GM19238 (cell line): ENCODE data around the gene TMOD4.
A peak's percentile ranks its signal among the peaks of the same experiment; 100 is the strongest.
"Not testable (repeated sequence)": the region's sequence is repeated elsewhere in the genome, so short reads cannot be mapped to it uniquely, and the experiment has no call there.

Experiments
- DNase-seq: peaks from one replicate; pipeline ENCODE4 v3.0.0; 2011; ENCODE audit warnings: low spot score; ENCODE audit not compliant: insufficient read length

TMOD4 gene

DNA sequence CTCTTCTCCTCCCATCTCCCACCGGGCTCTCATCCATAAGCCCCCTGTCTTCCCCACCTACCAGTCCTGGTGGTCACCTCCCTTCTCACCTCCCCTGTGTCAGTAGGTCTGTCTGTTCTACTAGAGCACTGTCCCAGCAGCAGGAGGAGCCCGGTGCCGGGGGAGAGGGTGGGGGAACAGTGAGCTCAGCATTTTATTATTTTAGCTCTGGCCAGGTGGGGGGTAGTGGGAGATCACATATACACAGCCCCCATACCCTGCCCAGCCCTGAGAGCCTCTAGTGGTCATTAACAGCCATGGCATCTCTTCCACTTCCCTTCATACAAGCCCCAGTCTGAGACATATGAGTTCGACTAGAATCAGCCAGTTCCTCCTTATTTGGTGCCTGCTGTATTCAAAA lies at the start of gene TMOD4:
TMOD4 (minus strand) TSS at position 119 of the 400 bp plus-strand sequence. CDS start 1,106 bp downstream, outside the sequence.
- no peak for DNase-seq

DNA sequence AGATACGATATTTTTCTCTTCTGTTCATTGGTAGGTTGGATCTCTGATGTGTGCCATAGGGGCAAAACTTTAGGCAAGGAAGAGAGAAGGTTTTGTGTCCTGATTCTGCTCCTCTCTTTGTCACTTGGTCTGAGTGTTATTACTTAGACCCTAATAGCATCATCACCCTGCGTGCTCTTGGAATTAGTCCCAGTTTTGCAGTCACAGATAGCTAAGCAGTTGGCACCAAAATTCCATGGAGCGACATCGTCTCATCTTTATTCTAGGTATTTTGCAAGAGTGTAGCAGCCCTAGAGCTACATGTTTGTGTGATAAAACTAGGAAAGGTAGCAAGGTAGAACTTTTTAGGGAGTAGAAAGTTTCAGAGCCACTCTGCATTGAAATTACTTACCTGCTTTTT lies 46.3 kb upstream of the TMOD4 start:
- no peak for DNase-seq

DNA sequence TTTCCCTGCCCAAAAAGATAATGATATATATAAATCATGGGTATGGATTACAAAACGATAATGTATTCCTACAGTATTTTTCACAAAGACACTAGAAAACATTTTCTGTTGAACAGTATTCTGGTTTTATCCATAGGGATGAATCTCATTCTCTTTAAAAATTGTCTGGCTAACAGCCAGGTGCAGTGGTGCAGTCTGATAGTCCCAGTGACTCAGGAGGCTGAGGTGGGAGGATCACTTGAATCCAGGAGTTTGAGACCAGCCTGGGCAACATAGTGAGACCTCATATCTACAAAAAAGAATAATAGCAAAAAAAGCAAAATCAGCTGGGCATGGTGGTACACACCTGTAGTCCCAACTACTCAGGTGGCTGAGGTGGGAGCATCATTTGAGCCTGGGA lies 45.8 kb upstream of the TMOD4 start:
- DNase-seq = no peak

DNA sequence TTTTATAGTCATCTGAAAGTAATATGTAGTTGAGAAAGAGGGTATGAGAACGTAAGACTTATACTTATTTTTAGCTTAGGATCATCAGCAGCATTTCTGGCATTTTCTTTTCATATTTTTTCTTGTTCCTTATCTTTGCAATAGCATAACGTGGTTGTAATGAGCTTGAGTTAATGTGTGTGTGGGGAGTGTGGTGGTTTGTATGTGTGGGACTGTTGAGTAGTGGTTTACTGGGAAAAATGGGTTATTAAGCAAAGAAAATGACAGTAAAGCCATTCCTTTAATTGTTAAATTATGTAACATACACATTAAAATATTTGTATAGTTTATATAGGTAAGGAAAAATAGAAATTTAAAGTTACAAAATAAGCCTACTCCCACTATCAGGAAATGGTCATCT lies 37.8 kb upstream of the TMOD4 start:
- DNase-seq = no peak

DNA sequence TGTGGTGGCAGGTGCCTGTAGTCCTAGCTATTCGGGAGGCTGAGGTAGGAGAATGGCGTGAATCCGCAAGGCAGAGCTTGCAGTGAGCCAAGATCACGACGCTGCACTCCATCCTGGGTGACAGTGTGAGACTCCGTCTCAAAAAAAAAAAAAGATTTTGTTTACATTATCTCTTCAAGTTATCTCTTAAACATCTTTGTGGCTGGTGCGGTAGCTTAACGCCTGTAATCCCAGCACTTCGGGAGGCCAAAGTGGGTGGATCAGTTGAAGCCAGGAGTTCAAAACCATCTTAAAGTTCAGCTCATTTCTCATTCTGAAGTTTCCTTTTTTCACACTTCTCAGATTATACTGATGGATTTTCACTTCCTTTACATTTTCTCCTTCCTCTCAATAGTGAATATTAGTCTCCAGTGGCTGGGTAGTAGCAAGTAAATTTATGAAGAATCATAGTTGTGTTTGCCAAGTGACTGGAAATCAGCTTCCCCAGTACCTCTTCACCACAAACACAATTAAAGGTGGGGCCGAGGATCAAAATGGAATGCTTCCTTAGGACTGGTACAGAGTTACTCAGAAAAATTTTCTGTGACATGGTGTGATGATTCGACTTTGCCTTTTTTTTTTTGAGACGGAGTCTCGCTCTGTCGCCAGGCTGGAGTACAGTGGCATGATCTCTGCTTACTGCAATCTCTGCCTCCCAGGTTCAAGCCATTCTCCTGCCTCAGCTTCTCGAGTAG lies 36.4 kb upstream of the TMOD4 start:
- no peak for DNase-seq

DNA sequence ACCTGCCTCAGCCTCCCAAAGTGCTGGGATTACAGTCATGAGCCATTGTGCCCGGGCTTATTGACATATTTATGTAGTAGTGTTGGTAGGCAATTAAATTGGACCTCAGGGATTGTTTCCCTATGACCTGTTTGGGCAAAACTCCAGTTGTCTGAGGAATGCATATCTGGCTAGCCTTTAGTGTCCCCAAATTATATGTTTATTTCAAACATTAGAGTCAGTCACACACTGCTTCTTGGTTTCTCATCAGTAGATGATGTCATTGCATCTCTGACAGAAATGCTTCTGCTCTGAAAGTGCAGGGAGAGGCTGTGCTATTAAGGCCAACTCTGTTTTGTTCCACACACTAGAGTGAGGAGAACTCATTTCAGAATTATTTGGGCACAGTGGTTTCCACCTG lies 35.0 kb upstream of the TMOD4 start:
- no peak for DNase-seq

DNA sequence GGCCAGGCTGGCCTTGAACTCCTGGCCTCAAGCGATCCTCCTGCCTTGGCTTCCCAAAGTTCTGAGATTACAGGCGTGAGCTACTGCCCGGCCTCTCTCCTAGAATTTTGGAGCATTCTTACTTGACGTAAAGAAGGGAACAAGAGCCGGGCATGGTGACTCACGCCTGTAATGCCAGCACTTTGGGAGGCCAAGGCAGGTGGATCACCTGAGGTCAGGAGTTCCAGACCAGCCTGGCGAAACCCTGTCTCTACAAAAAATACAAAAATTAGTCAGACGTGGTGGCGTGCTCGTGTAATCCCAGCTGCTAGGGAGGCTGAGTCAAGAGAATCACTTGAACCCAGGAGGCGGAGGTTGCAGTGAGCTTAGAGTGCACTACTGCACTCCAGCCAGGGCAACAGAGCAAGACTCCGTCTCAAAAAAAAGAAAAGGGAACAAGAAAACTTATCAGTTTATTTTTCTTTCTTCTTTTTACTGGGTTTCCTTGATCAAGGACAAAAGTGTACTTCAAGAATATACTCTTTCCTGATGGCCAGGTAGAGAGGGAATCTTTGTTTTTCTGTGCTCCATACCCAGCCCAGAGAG lies 29.7 kb upstream of the TMOD4 start:
- not testable (repeated sequence) for DNase-seq

DNA sequence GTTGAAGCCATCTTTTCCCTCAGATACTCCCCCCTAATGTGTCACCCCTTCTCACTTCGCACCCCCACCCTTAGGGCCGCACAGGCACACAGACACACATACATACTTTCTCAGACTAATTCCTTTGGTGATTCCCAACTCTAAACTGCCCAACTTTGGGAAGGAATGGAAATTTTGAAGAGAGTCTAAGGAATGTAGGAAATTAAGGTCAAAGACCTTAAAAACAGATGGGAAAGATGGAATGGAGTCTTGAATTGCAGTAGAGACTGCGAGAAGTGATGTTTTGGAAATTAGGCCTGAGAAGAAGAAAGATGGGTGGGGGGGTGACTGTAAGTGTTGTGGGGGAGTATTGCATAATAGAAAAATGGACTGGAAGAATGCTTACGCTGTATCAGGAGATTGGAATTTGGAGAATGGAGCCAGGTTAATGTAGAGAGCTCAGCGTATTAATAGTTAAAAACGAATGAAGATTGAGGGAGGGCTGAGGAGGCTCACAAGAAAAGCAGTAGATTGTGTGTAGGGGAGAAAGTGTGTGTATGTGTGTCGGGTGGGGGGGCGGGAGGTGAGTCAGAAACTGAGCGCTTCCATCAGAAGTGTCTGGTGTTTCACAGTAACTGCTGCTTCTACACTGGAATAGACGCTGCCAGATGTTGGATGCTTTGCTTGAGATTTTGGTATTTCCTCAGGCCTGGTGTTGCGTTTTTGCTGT lies 24.2 kb upstream of the TMOD4 start:
- no peak for DNase-seq

DNA sequence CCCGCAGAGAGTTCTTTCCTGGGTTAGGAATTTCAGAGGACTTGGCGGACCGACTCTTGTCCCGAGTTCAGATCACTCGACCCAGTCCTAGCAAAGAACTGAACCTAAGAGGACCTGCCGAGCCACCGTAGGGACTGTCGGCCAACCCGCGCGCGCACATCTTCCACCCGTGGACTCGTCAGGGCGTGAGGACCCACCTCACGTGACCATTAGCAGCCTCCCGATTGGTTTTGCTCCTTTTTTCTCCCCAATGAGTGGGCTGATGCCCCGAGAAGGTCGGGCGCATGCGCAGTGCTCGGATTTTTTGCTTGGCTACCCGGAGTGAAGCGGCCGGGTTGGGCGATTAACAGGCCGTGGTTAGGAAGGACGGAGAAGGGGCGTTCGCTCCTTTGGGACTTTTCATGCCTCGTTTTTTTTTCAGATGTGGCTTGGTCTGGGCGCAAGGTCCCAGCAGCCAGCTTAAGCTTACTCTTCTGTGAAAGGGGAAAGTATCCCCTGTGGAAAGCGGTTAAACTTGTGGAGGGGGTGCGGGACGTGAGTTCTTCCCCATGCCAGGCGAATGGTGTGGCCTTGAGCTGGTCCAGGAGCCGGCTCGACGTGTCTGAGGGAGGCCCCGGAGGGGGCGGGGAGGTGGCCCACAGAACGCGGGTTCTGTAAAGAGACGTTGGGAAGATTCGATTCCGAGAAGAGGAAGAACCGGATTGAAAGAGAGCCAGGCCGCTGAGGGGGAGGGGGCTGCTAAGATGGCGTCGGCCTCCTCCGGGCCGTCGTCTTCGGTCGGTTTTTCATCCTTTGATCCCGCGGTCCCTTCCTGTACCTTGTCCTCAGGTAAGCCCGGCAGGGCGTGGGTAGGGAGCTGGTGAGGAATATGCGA lies 22.7 kb upstream of the TMOD4 start, which contains the start of gene PIP5K1A:
PIP5K1A (plus strand) TSS at position 299 of the 874 bp plus-strand sequence; CDS start at position 744, 445 bp downstream.
- DNase-seq = peak; percentile 98

DNA sequence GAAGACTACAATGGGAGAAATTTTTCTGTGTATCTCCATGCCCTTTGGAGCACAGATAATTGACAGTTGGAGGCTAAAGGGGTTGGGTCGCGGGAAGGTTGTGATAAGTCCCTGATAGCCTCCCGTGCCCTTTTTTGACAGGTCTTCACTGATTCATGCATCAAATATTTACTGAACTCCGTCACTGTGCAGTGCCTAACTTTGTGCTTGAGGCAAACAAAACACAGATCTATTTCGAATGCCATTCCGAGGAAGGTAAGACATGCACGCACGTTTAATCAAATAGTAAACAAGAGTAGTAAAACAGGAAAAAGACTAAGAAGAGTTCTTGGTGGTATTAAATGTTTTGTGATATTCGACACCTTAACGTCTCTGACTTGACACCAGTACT lies 22.1 kb upstream of the TMOD4 start:
- no peak for DNase-seq

DNA sequence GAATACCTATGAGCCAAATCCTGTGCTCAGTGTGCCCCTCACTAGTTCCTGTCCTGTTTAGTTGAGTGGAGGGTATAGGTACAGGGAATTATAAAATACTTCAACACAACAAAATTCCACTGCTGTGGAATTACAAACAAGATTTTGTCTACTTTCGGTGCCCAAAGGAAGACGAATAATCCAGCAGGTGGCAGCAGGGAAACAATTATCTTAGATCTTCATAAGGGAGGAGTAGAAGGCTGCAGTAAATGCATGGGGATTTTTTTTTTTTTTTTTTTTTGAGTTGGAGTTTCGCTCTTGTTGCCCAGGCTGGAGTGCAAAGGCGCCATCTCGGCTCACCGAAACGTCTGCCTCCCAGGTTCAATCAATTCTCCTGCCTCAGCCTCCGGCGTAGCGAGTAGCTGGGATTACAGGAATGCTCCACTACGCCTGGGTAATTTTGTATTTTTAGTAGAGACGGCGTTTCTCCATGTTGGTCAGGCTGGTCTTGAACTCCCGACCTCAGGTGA lies 20.6 kb upstream of the TMOD4 start:
- no peak for DNase-seq

DNA sequence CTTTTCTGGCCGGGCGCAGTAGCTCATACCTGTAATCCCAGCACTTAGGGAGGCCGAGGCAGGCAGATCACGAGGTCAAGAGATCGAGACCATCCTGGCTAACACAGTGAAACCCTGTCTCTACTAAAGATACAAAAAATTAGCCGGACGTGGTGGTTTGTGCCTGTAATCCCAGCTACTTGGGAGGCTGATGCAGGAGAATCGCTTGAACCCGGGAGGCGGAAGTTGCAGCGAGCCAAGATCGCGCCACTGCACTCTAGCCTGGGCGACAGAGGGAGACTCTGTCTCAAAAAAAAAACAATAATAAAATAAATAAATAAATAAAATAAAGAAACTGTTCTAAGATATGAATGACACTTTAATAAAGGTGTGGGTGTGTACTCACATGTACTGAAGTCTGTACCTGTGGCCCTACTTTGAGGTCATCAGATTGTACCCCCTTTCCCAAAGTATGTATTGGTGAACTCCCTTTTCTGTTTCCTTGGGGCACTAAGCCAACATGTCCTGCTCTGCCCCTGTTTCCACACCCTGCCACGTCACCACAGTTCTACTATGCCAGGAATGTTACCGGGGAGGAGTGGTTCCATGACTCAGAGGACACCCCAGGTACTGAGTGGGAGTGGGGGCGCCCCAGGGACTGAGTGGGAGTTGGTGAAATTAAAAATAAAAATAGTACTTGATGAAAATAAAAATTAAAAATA lies 19.3 kb upstream of the TMOD4 start:
- DNase-seq = not testable (repeated sequence)

DNA sequence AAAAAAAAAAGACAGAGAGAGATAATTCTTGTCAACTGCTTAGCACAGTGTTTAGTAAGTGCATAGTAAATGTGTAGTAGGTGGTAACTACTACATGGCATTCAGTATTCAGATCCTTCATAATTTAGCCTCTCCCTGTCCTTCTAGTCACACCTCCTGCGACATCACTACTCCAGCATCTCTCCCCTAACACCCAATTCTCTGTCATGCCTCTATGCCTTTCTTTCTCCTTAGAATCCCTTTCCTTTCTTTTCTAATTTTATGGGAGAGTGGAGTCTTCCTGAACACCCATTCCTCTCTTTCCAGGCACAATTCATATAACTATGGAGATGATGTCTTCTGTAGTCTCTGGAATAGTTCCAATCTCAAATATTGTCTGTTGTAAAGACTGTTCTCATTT lies 18.1 kb upstream of the TMOD4 start:
- no peak for DNase-seq

DNA sequence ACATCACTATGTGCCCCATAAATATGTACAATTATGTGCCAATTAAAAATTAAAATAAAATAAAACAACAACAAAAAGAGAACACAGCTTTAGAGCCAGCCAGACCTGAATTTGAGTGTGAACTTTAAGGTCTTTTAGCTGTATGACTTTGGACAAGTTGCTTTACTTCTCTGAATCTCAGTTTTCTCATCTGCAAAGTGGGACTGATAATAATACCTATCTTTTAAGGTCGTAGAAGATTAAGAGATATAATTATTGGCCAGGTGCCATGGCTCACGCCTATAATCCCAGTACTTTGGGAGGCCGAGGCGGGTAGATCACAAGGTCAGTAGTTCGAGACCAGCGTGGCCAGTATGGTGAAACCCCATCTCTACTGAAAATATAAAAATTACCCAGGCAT lies 17.5 kb upstream of the TMOD4 start:
- no peak for DNase-seq

DNA sequence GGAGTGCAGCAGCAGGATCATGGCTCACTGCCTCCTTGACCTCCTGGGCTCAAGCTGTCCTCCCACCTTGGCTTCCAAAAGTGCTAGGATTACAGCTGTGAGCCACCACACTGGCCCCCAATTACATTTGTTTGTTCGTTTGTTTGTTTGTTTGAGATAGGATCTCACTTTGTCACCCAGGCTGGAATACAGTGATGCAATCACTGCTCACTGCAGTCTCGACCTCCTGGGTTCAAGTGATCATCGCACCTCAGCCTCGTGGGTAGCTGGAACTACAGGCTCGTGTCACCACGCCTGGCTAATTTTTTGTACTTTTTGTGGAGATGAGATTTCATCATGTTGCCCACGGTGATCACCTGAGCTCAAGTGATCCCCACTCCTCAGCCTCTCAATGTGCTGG lies 16.3 kb upstream of the TMOD4 start:
- DNase-seq = no peak

DNA sequence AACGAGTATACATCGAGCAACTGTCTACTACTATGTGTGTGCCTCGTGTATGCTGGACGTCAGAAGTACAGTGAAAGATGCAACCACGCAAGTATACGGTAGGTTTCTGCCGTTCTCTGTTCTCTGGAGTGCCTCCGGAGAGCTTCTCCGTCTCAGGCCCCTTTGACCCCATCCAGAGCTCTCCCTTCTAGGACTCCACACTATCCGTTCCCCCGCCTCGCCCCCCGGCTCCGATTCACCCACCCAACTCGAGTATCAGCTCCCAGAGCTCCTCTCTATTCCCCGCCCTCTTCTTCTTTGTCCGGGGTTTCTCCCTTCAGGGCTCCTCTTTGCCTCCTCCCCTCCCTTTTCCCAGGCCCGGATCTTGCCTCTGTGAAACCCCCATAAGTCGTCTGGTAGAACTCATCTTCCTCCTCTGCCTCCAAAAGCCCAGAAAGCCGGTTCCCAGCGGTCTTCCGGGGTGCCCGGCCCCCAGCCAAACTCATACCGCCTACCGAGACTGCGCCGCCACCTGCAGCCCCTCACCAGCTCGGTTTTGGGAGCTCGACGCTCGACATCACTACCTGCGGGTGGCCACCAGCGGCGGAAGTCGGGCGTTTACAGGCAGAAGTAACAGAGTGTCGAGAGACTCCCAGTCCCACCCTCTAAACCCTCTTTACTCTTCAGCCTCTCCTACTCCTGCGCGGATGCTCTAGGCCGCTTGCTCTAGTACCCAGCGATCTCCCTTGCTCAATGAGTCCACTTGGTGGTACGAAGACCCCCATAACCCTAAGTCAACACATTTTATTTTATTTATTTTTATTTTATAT lies 14.1 kb upstream of the TMOD4 start, which contains the start of gene VPS72:
VPS72 (minus strand) TSS at position 561 of the 809 bp plus-strand sequence; CDS start at position 485, 76 bp downstream.
- DNase-seq = peak; percentile 90

DNA sequence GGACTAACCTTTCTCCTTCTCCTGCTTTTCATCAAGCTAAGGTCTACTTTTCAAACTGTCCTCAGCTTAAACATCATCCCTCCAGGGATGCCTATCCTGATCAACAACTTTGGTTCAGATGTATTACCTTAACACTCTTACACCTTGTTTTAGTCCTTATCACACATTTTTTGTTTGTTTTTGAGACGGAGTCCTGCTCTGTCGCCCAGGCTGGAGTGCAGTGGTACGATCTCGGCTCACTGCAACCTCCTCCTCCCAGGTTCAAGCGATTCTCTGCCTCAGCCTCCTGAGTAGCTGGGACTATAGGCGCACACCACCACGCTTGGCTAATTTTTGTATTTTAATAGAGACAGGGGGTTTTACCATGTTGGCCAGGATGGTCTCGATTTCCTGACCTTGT lies 12.9 kb upstream of the TMOD4 start:
- not testable (repeated sequence) for DNase-seq

DNA sequence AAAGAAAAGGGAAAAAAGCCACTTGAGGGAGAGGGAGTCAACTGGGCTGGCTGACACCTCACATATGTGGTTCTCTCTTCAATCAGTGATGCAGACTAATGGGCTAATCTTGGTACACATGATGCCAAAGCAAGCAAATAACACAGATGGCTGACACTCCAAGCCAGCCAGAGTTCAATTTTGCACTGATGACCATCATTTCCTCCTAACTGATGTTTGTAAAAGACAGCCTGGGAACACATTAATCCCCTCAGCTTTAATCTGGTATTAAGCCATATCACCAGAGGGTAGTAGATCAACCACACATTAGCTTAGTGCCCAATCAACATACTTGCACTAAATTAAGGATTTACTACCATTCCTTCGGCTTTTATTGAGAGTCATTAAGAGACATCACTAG lies 11.4 kb upstream of the TMOD4 start:
- no peak for DNase-seq

DNA sequence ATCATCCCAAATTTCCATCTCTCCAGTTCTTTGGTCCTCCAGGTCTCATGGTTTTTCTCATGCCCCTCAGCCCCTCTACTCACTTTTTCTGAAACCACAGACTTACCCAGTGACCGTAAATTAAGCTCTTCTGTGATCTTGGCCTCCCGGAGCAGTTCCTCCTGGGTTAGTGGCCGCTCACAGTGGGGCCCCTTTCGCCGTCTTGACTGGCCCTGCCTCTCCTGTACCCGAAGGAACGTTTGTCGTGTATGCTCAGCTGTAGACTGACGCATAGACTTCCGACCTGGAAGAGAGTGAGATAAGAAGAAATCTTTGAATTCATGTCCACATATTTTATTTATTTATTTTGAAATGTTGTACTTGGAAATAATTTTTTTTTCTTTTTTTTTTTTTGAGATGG lies 8.4 kb upstream of the TMOD4 start:
- DNase-seq = no peak
